HEK293T (cell line): ENCODE measurements around the gene TMPRSS3.

Experiments used
- CTCF ChIA-PET: fragments of 350-600 bp; formaldehyde crosslinking; extraction: SDS; loops from one replicate; lab custom pipeline; 2021; ENCODE audit warnings: antibody characterized with exemption, inconsistent platforms; lab: Yijun Ruan, JAX
- POLR2A ChIA-PET: fragments of 350-600 bp; formaldehyde crosslinking; extraction: SDS; loops from one replicate; lab custom pipeline; 2020; ENCODE audit warnings: antibody characterized with exemption, inconsistent platforms; lab: Yijun Ruan, JAX
- DNase-seq: peaks from one replicate; pipeline ENCODE4 v3.0.0; 2012; ENCODE audit warnings: mixed read lengths; ENCODE audit errors: extremely low spot score
- ARNT ChIP-seq: fragments of 450-650 bp; IDR thresholded peaks from 2 replicates; pipeline ENCODE4 v1.6.1; 2017; ENCODE audit warnings: mild to moderate bottlenecking
- BHLHE40 ChIP-seq: fragments of 450-650 bp; IDR thresholded peaks from 2 replicates; pipeline ENCODE4 v1.6.1; 2016; ENCODE audit warnings: mild to moderate bottlenecking, moderate library complexity, borderline replicate concordance
- CTBP1 ChIP-seq: fragments of 450-650 bp; IDR thresholded peaks from 2 replicates; pipeline ENCODE4 v1.6.1; 2016; ENCODE audit warnings: borderline replicate concordance
- ELF4 ChIP-seq: fragments of 450-650 bp; IDR thresholded peaks from 2 replicates; pipeline ENCODE4 v1.6.1; 2017; ENCODE audit warnings: antibody characterized with exemption
- FOXA1 ChIP-seq: fragments of 450-650 bp; IDR thresholded peaks from 2 replicates; pipeline ENCODE4 v1.6.1; 2016; ENCODE audit warnings: mild to moderate bottlenecking
- FOXK2 ChIP-seq: fragments of 450-650 bp; IDR thresholded peaks from 2 replicates; pipeline ENCODE4 v1.6.1; 2016; ENCODE audit warnings: mild to moderate bottlenecking
- FOXM1 ChIP-seq: fragments of 450-650 bp; IDR thresholded peaks from 2 replicates; pipeline ENCODE4 v1.6.1; 2017; ENCODE audit warnings: mild to moderate bottlenecking, borderline replicate concordance
- HDGF ChIP-seq: fragments of 450-650 bp; IDR thresholded peaks from 2 replicates; pipeline ENCODE4 v1.6.1; 2017; ENCODE audit warnings: antibody characterized with exemption, borderline replicate concordance
- L3MBTL2 ChIP-seq: fragments of 450-650 bp; conservative IDR thresholded peaks from 2 replicates; pipeline ENCODE4 v1.6.1; 2016; ENCODE audit warnings: mild to moderate bottlenecking
- LEF1 ChIP-seq: fragments of 450-650 bp; IDR thresholded peaks from 2 replicates; pipeline ENCODE4 v1.6.1; 2017; ENCODE audit warnings: mild to moderate bottlenecking, borderline replicate concordance
- NFRKB ChIP-seq: fragments of 450-650 bp; IDR thresholded peaks from 2 replicates; pipeline ENCODE4 v1.6.1; 2016; ENCODE audit warnings: mild to moderate bottlenecking, moderate library complexity
- SP1 ChIP-seq: fragments of 450-650 bp; IDR thresholded peaks from 2 replicates; pipeline ENCODE4 v1.6.1; 2017
- SUZ12 ChIP-seq: fragments of 450-650 bp; IDR thresholded peaks from 2 replicates; pipeline ENCODE4 v1.6.1; 2016; ENCODE audit warnings: mild to moderate bottlenecking
- TARDBP ChIP-seq: fragments of 450-650 bp; IDR thresholded peaks from 2 replicates; pipeline ENCODE4 v1.6.1; 2016
- ZNF384 ChIP-seq: fragments of 450-650 bp; IDR thresholded peaks from 2 replicates; pipeline ENCODE4 v1.6.1; 2016
- TF ChIP-seq, protein P1 (sequence below): fragments of 450-650 bp; IDR thresholded peaks from 2 replicates; pipeline ENCODE4 v1.6.1; 2016

The TMPRSS3 gene

DNA sequence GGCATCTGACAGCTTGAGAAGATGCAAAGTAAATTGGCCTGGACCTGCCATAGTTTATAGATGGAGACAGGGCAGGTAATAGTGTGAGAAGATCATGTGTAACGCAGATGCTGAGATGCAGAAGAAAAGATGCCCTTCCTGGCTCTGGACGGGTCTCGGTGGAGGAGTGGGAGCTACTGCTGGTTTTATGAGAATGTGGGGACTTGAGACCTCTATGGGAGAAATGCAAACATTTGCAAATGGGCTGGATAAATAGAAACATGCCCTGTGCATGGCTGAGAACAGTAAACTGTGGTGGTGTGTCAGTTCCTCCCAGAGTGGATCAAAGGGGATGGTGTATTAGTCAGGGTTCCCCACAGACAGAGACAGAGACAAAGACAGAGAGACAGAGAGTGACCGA lies 29.7 kb upstream of the TMPRSS3 start:
- TF ChIP-seq SUZ12 (no peak), ELF4 (no peak), NFRKB (no peak), BHLHE40 (no peak), FOXM1 (no peak), L3MBTL2 (no peak), SP1 (no peak), HDGF (no peak), FOXA1 (no peak), TARDBP (no peak), ARNT (no peak), ZNF384 (no peak)
- TF ChIP-seq, protein P1, sequence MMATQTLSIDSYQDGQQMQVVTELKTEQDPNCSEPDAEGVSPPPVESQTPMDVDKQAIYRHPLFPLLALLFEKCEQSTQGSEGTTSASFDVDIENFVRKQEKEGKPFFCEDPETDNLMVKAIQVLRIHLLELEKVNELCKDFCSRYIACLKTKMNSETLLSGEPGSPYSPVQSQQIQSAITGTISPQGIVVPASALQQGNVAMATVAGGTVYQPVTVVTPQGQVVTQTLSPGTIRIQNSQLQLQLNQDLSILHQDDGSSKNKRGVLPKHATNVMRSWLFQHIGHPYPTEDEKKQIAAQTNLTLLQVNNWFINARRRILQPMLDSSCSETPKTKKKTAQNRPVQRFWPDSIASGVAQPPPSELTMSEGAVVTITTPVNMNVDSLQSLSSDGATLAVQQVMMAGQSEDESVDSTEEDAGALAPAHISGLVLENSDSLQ, result no peak
- no peak for DNase-seq
- CTCF ChIA-PET, result no interaction called here
- POLR2A ChIA-PET, result no interaction called here

DNA sequence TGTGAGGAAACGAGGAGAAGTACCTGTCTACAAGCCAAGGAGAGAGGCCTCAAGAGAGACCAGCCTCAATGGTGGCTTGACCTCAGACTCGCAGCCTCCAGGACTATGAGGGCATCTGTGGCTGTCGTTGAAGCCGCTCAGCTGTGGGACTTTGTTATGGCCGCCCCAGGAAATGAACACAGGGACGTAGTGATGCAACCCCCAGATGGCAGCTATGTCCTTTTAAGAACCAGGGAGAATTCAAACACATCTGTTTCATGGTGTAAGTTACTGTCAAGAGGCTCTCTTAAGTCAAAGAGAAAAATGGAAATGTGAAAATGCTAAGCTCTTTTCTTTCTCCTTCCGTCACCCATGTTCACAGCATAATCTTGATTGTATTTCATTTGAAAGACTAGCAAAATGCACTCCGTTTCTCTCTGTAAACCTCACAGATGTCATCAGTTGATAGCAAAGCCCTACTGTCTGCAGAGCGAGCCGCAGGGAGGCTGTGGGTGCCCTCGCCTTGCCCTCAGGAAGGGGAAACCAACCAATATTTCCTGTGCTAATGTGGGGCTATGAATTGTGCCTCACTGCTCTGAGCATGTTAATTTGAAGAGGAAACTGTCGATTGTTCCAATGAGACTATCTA lies 29.2 kb upstream of the TMPRSS3 start:
- no peak for DNase-seq

DNA sequence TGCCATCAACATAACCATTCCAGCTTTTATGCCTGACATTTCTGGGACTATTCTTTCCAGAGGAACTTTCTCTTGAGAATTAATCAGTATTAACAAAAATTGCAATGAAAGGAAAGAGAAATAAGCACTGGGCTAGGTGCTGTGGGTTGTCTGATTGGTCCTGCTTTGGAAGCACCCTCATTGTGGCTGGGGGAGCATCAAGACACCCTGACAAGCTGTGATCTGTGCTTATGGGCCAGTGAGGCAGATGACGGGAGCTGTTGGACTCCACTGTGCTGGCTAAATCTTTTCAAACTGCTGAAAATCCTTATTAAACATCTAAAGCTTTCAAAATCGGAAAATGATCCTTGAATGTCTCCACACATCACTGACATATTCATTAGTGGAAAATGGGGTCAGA lies 27.8 kb upstream of the TMPRSS3 start:
- no peak for TF ChIP-seq SP1
- TF ChIP-seq HDGF, result no peak
- TF ChIP-seq FOXA1, result no peak
- no peak for TF ChIP-seq NFRKB
- no peak for TF ChIP-seq ARNT
- no peak for TF ChIP-seq BHLHE40
- no peak for TF ChIP-seq FOXK2
- no peak for TF ChIP-seq SUZ12
- no peak for TF ChIP-seq LEF1
- TF ChIP-seq FOXM1, result no peak
- TF ChIP-seq TARDBP, result no peak
- no peak for TF ChIP-seq ZNF384
- TF ChIP-seq ELF4, result no peak
- no peak for TF ChIP-seq CTBP1
- TF ChIP-seq, protein P1, result no peak
- no peak for TF ChIP-seq L3MBTL2
- ChIA-PET POLR2A (no interaction called here), CTCF (no interaction called here)
- DNase-seq, result no peak

More for the DNA sequence above, 29.2 kb upstream of the TMPRSS3 start:
- ChIA-PET CTCF (no interaction called here), POLR2A (no interaction called here)
- TF ChIP-seq FOXA1 (no peak), ARNT (no peak), HDGF (no peak), CTBP1 (no peak), SP1 (no peak), BHLHE40 (no peak), TARDBP (no peak), NFRKB (no peak), ELF4 (no peak), FOXK2 (no peak), ZNF384 (no peak), LEF1 (no peak), SUZ12 (no peak), FOXM1 (no peak)
- TF ChIP-seq, protein P1, result no peak

DNA sequence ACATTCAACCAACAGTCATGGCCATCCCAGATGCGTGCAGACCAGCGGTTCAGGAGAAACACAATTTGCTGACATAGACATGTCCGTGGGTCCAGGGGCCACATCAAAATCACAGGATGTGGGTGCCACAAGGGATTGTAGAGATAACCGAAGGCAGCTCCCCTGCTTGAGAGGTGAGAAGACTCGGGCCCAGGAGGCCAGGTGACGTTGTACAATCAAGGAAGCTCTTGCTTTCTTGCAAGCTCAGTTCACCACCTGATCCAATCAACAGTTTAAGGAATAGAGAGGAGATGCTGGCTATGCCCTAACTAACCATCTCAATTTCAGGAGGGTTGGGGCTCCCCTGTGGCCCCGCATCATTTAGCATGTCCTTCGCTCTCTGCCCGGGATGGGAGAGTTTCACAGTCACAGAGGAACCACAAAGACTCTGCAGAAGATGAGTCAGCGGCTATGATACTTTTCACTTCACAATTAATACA lies 27.4 kb upstream of the TMPRSS3 start:
- DNase-seq, result no peak
- CTCF ChIA-PET, result no interaction called here
- POLR2A ChIA-PET, result no interaction called here
- TF ChIP-seq LEF1, result no peak
- TF ChIP-seq HDGF, result no peak
- no peak for TF ChIP-seq ELF4
- no peak for TF ChIP-seq FOXM1
- TF ChIP-seq CTBP1, result no peak
- TF ChIP-seq ARNT, result no peak
- TF ChIP-seq FOXA1, result no peak
- TF ChIP-seq, protein P1, result no peak
- no peak for TF ChIP-seq SP1
- no peak for TF ChIP-seq FOXK2
- TF ChIP-seq TARDBP, result no peak
- TF ChIP-seq L3MBTL2, result no peak
- TF ChIP-seq BHLHE40, result no peak
- TF ChIP-seq SUZ12, result no peak
- no peak for TF ChIP-seq ZNF384
- no peak for TF ChIP-seq NFRKB

DNA sequence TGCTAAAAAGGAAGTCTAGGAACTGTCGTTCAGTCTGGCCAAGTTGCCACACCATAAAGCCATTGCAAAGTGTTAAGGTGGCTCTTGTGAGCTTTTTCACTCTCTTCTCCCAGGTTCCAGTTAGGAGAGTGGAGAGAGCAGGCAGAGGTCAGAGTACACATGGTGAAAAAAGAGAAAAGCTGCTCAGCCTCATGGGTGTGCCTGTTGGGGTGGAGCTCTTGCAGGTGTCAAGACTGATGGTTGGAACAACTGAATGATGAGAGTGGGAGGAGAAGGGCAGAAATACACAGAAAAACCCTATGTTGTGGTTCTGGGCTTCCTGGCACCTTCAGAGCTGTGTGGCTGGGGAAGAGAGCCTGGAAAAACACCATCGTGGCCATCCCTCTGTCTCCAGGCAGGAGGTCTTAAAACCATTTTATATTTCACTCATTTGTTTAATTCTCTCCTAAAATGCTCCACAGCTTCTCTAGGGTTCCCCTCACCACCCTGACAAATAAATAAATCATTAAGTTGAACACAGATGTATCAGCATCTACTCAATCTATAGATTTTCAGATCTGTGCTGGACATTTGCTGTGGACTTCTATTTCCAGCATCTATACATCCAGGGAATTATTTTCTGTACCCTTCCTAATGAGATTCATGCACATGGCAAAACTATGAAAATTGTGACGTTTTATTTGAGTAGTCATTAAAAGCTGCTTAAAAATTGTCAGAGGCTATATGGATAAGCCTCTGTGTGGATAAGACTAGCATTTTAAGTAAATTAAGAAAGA lies 25.4 kb upstream of the TMPRSS3 start:
- no peak for DNase-seq
- TF ChIP-seq FOXK2 (no peak), L3MBTL2 (no peak), CTBP1 (no peak), BHLHE40 (no peak), ELF4 (no peak), FOXM1 (no peak)
- TF ChIP-seq, protein P1, result no peak
- CTCF ChIA-PET, result no interaction called here
- POLR2A ChIA-PET, result interaction anchor here (1.0 kb wide), 1 partner anchor 8 kb away, joined by 3 read pairs; no protein-coding TSS in a partner anchor
